HG03460 (cell line): ENCODE measurements around the gene CLCN1.

Source experiments
- ATAC-seq: cut with Tn5 transposase; IDR thresholded peaks from one replicate; pipeline ENCODE4 v1.9.1; 2021; ENCODE audit not compliant: unreplicated experiment

Gene CLCN1

GRCh38 chr7:143331179-143331801 lies 15.4 kb downstream of the CLCN1 start:
- ATAC-seq, result no peak

DNA sequence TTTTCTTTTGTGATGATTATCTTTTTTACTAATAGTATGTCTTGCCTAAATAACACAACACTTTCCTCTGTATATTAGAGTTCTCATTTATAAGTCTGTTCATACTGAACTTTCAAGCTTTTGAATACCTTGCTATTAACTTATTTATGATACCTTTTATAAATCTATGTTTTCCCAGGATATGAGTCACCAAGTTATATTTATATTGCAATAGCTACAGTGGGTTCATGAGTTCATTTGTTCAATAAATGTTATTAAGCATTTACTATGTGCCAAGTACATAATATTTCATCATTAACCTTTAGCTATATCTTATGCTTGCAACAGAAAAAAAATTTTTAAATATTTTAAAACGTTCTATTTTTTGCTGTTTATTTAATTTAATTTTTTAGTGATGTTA lies 18.3 kb downstream of the CLCN1 start:
- no peak for ATAC-seq

GRCh38 chr7:143337216-143337615 lies 21.3 kb downstream of the CLCN1 start:
- ATAC-seq, result no peak

- no peak for ATAC-seq
Observed at GRCh38 chr7:143341842-143342241, 25.9 kb downstream of the CLCN1 start.

DNA sequence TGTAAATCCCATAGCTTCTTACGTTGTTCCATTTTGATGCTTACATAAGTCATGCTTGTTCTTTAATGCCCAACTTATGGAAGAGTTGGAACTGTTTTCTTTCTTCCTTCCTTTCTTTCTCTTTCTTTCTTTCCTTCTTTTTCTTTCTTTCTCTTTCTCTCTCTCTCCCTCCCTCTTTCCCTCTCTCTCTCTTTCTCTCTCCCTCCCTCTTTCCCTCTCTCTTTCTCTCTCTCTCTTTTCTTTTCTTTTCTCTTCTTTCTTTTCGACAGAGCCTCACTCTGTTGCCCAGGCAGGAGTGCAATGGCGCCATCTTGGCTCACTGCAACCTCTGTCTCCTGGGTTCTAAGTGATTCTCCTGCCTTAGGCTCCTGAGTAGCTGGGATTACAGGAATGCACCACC lies 27.7 kb downstream of the CLCN1 start:
- no peak for ATAC-seq

- no peak for ATAC-seq
Observed at GRCh38 chr7:143345428-143345900, 29.6 kb downstream of the CLCN1 start.

DNA sequence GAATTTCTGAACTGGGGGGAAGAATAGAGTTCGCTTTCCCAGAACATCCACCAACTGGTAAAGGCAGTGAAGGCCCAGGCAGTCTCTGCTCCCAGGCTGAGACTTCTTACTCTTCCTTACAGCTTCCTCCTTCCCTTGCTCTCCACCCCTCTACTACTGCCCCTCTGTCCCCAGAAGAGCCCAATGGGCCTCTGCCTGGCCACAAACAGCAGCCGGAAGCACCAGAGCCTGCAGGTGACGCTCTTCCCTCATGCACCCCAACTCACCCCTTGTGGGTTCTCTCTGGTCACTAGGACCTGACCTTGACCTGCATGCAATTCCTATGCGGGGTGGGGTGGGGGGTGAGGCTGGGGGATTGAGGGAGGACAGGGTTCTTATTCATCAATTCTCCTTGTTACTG lies 30.1 kb downstream of the CLCN1 start:
- no peak for ATAC-seq

GRCh38 chr7:143347950-143348349 lies 32.0 kb downstream of the CLCN1 start:
- ATAC-seq, result no peak

DNA sequence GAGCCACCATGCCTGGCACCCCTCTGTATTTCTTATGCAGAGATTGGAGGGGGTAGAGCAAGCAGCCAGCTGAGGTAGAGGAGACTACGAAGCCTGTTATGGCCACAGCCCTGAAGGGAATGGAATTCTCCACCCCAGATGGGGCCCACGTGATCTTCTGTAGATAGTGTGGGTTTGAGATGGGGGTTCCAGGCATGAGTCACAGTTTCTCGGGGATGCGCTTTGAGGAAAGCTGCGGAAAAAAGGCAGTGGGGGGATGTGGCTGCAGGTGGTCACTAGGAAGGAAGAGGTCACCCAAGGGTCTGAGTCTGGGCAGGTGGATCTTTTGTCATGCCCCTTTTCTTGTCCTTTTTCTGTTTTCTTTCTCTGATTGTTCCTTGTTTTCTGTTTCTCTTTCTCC lies 35.1 kb downstream of the CLCN1 start:
- no peak for ATAC-seq

- ATAC-seq, result no peak
Observed at GRCh38 chr7:143351574-143351973, 35.7 kb downstream of the CLCN1 start.

- no peak for ATAC-seq
Observed at GRCh38 chr7:143352531-143353002, 36.7 kb downstream of the CLCN1 start.

DNA sequence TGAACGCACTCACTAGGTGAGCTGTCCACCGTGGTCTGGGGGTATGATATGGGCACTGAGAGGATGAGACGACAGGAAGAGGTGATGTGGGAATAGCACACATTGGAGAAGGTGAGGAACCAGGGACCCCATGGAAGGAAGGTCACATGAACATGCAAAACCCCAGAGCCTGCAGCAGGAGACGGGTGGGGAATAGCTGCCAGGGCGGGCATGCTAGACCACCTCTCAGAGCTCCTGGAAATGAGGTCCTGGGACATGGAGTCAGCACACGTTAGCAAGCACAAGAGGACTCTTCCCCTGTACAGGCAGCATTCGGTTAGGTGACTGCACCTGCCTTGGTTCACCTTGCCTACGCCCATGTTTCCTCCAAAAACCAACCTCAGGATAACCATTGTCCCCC lies 38.5 kb downstream of the CLCN1 start:
- ATAC-seq, result no peak

DNA sequence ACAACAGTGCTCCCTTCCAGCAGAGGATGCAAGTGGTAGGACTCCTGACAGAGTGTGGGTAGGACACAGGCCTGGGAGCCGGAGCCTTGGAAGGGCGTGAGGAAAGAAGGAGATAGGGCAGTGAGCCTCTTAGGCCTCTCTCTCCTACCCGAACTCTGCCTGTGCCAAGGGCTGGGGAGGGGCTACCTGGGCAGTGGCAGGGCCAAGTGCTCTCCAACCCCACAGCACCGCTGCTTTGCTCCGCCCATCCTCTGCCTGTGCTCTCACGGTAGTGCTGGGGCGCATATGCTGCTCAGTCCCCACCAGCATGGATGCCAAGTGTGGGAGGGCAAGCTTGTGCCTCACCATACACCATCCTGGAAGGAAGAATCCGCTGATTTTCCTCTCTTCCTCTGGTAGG lies 39.1 kb downstream of the CLCN1 start:
- ATAC-seq, result no peak

- no peak for ATAC-seq
Observed at GRCh38 chr7:143355450-143356385, 39.8 kb downstream of the CLCN1 start.

- no peak for ATAC-seq
Observed at GRCh38 chr7:143356414-143357050, 40.6 kb downstream of the CLCN1 start.

DNA sequence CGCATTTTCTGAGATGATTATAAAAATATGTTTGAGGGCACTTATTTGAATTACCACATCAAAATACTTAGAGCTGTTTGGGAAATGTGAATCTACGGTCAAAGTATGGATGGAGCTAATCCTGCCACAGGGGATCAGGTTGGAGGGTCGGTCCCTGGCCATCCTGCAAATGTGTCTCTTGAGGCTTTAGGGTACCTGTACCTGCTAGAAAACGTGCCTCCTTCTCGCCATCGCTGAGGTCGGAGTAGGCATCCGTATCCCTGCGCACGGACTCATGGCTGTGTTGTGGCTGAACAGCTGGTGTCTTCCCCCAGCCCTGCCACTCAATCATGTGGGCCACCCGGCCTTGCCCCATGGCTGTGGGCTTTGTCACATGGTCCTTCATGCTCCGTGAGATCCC lies 42.7 kb downstream of the CLCN1 start:
- ATAC-seq, result no peak

DNA sequence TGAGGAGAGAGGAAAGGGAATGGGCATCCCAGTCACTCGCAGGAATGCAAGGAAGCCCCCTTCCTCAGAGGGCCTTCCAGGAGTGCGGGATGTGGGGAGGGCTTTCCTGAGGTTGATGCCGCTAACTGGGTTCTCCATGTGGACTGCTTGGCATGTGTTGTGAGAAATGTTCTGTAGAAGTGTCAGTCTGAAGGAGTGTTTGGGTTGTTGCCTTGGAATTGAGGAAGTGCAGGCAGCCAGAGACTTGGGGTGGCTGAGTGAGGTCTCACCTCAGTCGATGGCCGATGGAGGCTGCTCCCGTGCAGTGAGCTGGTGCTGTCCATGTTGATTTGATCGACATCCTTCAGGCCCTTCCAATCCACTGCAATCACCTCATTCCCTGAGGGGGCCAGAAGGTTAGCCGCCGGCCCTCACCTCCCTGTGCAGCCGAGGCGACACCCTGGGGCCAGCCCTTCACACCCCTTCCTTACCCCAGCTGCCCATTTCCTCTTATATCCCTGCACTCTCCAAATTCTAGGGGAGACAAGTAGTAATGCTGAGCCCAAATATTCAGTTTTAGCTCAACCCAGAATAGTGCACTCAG lies 44.0 kb downstream of the CLCN1 start:
- no peak for ATAC-seq

DNA sequence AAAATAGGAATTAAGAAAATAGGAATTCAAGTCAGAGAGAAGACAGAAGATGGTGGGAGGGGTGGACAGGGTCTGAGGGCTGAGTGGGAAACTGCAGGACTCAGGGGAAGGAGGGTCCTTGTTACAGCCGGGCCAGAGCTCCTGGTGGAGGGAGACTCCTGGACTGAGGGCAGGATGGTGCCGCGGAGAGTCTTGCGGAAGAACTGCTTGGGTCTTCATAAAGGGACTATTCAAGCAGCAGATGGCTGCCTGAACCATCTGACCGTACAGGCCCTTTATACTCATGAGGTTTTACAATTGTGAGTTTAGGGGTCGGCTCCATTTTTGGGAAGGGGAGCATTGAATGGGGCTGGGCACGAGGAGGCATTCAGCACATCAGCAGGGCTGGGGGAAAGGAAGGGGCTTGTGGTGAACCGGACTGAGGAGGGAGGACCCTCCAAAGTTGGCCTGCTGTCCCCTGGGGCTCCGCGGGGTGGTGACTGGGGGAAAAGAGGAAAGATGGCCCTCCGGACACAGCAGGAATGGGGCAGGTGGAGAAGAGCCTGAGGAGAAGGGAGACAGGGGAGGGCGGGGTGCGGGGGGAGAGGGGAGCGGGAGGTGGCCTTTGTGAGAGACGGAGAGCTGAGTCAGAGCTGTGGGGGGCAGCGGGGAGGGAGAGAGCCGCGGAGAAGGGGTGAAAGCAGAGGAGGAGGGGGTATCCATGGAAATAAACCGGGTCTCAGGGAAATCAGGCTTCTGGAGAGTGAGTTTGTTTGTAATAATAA lies 45.1 kb downstream of the CLCN1 start:
- ATAC-seq, result no peak

DNA sequence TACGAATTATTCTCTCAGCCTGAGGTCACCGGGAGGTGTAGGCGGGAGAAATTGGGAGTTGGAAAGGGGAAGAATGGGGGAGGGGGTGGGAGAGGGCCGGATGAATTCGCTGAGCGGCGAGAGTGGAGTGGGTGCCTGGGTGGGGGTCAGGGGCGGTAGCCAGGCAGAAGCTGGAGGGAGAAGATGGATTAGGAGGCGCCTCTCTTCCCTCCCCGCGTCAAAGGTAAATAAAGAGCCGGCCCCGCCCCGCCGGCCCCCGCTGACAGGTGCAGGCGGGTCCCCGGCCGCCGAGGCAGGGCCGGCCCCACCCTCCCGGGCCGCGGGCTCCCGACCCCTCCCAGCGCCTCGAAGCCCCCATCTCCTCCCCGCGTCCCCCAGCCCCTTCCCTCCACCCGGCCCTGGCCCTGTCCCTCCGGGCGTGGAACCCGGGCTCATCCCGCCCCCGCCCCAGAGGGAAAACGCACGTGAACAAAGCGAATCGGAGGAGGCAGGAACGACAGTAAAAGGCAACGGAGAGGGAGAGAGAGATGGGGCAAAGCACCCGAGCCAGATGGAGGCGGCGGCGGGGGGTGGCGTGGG lies 45.7 kb downstream of the CLCN1 start:
- ATAC-seq, result no peak
